ENCODE data around the gene GPR83.
"Not testable (repeated sequence)": the region's sequence is repeated elsewhere in the genome, so short reads cannot be mapped to it uniquely, and the experiment has no call there.

The GPR83 gene

DNA sequence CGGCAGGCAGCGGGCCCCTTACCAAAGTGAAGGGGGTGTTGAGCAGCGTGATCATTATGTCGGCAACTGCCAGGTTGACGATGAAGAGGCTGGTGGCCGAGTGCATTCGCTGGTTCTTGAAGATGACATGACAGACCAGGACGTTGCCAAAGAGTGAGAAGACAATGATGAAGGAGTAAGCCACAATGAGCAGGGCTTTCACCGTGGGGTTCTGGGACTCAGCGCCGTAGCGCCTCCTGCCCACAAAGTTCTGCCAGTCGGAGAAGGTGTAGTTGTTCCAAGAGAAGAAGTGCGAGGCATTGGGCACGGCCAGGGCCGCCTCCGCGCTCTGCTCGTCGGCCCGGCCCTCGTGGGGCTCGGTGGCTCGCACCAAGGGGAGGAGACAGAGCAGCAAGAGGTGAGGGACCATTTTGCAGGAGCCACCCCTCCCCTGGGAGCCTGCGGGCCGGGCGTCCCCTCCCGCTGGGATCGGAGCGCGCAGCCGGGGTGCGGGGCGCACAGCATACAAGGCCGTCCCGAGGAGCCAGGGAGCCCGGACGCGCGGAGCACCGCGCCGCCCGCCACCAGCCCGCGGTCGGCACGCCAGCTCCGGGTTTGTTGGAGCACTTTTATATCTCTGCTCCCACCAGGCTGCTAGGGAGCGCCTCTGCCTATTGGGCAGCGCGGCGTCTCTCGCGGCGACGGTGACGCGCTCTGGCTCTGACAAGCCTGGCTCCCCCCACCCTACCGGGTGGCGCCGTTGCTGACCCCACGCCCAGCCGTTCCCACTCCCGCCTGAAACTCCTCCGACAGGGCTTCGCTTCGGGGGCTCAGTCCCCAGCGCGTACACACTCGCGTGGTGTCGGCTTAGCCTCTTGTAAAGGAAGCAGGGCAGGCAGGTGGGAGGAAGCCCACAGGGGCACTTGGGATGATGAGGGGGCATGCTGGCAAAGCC is at the start of gene GPR83:
TSS of gene GPR83 (minus strand) at position 581 of the 934 bp plus-strand sequence. CDS start at position 409, 172 bp downstream.
- DNase-seq, result no peak

DNA sequence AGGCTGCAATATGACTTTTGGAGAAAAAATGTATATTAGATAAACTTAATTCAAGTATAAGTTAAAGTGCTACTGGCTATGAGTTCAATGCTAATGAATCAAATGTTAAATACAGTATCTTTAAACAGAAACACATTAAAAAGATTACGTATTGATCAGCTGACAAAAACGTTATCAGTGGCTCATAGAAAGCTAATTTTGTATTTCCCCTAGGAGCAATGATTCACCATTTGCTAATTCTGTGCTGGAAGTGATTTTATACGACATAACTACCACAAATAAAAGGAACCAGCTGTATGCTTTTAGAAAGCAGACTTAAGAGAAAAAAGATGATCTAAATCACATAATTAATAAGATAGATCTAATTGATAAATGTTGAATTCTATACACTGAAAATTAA is 48.8 kb upstream of the GPR83 start:
- DNase-seq, result no peak

DNA sequence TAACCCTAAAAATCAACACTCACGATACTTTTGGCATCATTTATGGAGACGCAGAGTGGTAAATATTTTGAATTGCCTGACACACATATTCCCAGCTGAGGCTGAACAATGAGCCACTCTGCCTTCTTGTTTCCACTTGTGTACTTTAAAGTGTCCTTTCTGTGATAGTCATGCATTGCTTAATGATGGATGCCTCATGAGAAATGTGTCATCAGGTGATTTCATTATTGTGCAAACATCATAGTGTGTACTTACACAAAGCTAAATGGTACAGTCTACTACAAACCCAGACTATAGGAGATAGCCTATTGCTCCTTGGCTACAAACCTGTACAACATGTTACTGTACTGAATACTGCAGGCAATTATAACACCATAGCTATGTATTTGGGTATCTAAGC is 48.2 kb upstream of the GPR83 start:
- DNase-seq, result no peak

DNA sequence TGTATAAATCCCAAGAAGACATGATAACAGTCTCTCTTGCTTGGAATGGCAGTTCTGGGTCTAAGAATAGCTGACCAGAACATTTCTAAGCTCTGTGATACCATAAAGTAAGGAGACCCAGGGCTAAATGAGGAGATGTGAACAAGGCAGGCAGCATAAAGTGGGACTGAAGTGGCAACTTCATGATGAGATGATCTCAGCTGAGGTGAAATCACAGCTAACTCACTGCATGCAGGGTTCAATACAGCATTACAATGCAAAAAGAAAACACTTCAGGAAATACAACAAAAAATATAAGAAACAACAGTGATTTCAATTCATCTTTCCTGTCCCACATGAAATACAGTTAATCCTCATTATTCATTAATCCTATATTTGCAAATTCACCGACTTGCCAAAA is 47.8 kb upstream of the GPR83 start:
- no peak for DNase-seq

DNA sequence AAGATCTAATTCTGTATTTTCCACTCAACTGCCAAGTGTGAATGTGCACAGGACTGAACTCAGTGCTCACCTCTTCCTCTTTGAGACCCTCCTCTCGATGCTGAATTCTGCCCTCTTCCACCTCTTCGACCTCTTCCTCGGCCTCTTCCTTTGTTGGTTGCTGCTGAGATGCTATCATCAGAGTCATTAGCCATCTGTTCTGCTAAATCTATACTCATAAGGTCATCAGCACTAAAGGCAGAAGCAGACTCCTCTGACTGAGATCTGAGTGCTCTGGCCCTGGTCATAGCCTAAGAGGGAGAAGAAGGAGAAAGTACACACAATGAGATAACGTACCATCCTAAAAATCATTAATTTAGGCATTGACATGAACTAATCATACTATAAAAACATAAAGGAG is 45.9 kb upstream of the GPR83 start:
- no peak for DNase-seq

DNA sequence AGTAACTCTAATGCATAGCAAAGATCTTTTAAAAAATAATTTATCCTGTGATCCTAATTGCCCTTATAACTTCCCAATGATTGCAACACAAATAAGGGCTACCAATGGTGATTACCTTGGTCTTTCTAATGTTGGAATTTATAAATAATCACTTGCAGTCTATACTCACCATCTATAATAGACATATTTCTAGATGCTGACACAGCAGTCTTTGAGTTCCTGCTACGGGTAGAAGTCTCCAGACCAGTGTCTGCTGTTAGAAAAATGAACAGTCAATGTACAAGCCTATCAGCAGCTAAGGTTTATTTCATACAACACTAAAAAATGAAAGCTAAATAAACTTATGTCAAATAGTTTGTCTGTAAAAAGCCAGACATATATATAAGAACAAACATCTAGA is 44.4 kb upstream of the GPR83 start:
- DNase-seq, result no peak

DNA sequence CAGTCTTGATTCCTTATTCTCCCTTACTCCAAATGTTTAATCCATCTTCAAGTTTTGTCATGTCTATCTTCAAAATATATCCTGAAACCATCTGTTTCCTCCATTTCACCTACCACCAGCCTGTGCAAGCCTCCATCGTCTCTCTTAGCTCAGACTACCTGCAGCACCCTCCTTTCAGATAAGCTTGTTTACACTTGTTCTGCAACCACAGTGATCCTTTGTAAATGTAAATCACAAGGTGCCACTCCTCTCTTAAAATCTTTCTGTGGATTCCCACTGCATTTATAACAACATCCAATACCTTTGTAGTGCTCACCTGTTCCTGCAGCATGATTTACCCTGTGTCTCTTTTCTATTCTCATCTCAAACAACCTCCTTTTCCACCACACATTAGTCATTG is 31.8 kb upstream of the GPR83 start:
- no peak for DNase-seq

DNA sequence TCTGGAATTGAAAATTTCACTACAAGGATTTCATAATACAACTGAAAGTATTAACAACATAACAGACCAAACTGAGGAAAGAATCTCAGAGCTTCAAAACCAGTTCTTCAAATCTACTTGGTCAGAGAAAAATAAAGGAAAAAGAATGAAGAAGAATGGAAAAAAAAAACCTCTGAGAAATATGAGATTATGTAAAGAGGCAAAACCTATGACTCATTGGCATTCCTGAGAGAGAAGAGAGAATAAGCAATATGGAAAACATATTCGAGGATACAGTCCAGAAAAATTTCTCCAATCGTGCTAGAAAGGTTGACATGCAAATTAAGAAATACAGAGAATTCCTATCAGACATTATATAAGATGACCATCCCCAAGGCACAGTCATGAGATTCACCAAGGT is 23.4 kb upstream of the GPR83 start:
- no peak for DNase-seq

DNA sequence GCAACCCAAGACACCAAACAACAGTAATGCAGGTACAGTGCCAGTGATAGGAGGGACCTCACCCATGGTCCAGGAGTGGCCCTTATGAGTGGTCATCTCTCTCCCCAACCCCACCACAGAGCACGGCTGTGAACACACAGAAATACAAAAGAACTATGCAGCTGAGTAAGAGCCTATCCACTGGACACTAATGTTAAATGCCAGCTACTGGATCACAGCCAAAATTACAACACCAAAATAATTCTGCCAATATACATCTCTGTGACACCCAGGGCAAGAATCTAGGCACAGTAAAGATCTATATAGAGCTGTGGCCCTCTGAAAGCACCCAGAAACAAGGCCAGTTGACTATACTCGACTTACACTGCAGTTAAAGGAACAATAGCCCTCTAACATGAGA is 22.8 kb upstream of the GPR83 start:
- no peak for DNase-seq

DNA sequence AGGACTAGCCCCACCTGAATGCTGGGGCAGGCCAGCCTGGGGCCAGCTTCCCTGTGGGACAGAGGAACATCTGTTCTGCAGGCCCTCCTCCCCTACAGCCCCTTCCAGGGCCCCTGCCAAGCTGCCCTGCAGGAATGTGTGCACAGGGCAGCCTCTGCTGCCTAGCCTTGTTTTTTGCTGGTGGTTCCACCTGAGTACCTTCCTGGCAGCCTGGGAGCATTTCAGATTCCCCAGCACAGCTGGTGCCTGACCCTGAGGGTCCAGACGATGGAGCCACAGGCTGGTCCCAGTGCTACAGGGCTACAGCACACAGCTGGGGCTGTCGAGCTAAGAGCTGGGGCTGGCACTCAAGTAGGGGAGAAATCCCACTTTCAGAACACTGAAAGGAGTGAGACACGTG is 22.3 kb upstream of the GPR83 start:
- DNase-seq, result no peak

DNA sequence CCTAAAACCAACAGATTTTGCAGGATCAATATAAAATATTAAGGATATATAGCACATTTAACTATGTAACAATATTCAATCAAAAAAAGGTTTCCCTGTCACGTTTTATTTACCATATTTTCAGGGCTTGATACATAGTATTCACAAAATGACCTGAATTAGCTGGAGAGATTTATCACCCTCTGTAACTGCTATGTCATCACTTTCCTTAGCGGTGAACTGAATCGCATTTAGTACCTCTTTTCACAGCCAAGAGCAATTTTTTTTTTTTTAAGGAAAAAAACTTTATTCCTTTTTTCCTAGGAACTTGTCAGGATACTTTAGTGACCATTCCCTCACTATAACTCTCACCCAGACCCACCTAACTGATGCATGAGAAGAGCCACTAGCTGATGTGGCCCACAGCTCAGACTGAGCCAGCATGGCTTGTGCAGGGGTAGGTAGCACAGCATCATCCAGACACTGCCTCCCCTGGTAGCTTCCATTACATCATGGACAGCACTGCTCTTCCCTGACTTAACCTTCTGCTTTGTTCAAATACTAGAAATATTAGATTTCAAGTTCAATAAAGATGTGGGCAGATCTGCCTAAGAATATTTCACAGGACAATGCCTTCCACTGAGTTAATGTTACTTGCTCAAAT is 17.0 kb upstream of the GPR83 start:
- DNase-seq, result no peak

DNA sequence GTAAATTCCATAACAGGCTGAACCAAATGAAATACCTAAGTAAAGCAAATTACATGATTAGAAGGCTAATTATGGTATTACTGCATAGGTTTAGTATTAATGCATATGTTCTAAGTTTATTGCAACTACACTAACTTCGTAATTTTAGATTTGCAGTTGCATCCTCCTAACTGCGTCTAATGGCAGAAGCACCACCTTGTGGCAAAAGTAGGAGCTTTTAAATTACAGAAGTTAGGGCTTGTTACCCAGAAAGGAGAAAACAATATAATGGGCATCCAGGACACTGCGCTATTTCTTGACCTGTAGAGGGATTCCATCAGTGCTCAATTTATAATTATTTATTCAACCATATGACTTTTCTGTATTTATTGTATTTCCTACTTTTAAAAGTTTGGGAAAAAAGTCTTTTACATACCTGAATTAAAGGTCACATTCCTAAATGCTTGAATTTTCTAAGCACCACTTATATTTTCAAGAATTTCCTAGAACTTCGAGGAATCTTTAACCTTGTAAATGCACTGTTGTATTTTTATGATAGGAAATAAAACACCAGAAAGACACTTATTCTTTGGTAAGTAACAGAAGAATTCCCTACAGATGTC is 16.3 kb upstream of the GPR83 start:
- no peak for DNase-seq

DNA sequence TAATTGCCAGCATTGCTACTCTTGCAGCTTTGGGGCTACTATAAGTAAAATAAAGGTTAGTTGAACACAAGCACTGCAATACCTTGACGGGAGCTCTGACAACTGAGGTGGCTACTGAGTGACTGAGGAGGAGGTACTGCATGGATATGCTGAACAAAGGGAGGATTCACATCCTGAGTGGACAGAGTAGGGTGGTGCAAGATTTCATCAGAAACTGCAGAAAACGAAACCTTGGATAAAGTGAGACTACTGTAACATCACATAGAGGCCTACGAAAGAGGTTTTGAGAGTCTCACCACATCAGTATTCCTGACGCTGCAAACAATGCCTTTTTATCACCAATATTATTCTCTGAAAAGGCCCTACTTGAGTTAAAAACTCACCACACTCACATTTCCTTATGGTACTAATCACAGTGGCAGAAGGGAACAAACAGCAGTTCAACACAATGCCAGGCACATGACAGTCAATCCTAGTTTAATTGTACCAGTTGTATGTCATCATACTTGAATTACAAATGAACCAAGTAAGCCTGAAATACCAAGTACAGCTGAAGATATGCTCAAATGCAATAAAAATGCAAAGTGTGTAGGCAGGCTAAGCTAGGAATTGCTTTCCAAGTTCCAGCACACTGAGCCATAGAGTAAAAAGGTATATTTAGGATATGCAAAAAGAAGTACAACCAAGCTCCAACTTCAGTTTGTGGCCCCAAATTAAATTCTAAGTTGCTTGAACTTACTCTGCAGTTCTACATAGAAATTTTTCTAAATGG is 4.0 kb upstream of the GPR83 start:
- DNase-seq, result no peak

DNA sequence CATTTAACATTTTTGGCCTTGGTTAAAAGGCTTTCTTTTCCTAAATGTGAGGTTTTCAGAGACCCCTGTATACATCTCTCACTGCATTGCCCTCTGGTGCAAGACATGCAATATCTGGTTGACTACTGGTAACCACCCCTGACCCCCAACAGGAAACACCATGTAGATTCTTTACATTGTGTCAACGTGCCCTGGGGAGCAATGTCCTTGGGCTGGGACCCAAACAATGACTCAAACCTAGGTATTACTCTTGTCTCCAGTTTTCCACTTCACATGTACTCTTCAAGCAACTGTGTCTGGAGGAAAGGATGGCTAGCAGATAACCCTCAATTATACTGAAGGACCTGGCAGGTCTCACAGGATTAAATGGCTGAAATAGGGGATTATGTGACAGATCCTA is 1.1 kb upstream of the GPR83 start:
- no peak for DNase-seq

DNA sequence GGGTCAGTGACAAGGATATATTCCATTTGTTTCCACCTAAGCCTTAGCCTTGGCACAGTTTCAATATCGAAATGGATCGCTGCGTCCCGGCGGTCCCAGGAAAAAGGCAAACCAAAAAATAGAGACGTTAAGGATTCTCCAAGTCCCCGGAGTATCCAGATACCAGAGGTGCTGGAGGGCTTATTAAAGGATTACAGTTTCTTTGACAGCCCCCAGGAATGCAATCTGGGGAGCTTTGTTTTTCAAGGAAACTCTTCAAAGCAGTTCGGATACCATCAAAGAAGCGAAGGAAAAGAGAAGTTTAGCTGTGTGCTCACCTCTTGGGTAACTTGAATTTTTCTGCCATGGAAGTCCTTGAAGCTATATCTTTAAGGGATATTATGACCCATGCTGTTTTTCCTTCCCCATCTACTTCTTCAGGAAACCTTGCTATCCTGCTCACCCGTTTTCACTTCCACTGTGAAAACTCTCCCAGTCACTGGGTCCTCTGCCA is 600 bp upstream of the GPR83 start:
- no peak for DNase-seq

DNA sequence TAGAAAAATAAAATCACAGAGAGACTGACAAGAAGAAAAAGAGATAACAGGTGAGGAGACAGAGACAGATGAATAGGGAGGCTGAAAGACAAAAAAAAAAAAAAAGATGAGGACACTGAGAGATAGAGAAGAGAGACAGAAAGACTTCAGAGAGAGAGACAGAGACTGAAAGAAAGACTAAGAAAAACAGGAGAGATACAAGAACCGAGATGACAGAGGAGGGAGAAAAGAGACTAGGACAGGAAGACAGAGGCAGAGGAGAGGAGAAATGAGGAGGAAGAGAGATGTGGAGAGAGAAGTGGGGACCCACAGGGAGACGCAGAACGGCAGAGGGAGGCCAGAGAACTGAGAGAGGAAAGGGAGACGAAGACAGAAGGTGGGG is 771 bp downstream of the GPR83 start:
- DNase-seq, result no peak

DNA sequence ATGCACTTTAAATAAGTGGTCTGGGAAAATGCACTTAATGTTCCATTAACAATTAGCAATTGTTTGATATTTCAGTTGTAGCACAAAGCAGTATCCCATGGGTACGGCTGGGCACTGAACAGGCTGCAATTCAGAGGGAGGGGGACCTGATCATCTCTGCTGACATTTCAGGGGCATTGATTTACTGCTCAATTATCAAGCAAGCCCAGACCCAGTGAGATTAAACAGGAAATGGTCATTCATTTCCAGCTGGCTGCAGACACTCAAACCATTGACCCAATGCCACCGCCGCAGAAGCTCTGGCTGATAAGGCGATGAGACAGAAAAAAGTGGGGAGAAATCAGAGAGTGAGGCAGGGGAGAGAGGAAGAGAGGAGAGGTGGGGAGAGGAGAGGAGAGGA is 1.2 kb downstream of the GPR83 start:
- DNase-seq, result no peak

DNA sequence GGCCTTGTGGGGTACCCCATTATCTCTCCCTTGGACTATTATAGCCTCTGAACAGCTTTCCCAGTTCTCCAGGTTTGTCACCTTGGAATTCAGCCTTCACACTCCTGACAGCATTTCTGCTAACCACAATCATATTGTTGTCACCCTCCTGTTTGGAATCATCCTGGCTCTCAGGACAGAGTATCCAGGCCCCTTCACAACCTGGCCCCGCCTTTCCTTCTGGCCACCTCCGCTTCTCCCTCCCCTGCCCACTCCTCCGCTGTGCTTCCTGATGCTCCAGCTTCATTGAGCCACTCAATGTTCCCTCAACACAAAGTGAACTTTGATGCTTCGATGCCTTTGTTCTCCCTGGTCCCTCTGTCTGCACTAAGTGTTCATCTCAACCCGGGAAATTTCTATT is 3.1 kb downstream of the GPR83 start:
- DNase-seq, result no peak

DNA sequence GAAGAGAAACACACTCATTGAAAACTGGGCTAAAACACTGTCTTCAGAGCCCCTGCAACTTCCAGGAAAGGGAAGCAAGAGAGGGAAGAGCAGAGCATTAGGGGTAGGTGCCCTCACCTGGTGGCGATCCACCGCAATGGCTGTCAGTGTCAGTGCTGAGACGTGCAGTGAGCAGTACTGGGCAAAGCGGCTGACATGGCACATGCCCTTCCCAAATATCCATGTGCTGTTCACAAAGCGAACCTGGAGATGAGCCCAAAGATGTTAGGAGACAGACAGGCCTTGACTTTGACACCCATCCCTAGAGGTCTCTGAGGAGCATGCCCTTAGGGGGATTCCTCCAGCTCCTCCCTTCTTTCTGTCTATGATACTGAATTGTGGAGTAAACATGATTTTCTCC is 4.9 kb downstream of the GPR83 start:
- DNase-seq, result no peak

DNA sequence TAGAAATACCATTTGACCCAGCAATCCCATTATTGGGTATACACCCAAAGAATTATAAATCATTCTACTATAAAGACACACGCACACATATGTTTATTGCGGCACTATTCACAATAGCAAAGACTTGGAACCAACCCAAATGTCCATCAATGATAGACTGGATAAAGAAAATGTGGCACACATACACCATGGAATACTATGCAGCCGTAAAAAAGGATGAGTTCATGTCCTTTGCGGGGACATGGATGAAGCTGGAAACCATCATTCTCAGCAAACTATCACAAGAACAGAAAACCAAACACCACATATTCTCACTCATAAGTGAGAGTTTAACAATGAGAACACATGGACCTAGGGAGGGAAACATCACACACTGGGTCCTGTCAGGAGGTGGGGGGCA is 9.3 kb downstream of the GPR83 start:
- not testable (repeated sequence) for DNase-seq

DNA sequence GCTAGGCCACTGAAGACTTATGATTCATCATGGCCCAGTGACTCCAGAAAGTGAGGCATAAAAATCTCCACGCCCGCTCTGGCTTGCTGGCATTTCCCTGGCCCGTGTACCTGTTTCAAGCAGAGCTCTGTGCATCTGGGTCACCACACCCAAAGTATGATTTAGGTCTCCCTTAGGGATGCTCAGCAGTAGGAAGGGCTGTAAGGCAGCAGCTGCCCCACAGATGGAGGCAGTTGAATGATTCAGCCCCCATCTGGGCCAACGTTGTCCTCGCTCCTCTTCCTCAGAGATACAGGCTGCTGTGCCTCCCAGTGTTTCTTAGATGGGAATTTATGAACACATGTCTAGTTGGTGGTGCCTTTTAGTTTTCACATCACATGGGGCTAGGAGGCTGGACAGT is 21.6 kb downstream of the GPR83 start:
- no peak for DNase-seq

DNA sequence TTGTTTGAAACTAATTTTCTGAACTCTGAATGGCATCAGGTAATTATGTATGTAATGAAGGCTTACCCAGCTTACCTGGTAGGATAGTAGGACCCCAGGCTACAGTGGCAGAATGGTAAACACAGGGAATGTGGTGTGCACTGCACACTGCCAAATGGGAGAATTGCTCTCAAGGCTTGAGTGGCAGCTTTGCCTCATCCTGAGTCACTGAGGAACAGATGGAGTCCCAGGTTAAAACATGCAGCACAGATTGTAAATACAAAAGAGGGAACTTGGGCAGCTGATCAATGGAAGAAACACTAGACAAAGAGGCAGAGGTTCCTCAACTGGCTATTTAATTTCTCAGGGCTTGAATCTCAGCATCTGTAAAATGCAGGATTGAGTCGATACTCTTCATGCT is 24.4 kb downstream of the GPR83 start:
- no peak for DNase-seq

DNA sequence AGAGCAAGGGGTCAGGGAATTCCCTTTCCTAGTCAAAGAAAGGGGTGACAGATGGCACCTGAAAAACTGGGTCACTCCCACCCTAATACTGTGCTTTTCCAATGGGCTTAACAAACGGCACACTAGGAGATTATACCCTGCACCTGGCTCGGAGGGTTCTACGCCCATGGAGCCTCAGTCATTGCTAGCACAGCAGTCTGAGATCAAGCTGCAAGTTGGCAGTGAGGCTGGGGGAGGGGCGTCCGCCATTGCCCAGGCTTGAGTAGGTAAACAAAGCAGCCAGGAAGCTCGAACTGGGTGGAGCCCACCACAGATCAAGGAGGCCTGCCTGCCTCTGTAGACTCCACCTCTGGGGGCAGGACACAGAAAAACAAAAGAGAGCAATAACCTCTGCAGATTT is 30.6 kb downstream of the GPR83 start:
- DNase-seq, result not testable (repeated sequence)
